Prostate gland (tissue), 2 donors: ENCODE data around the gene ZNF263. TPM values are rescaled to one million over a fixed set of nuclear protein-coding genes. Genes with fewer than 3 reads are reported as not detected.

Source experiments
- DNase-seq: peaks from one replicate; pipeline ENCODE4 v3.0.0-alpha.2; 2019; ENCODE audit warnings: low spot score
- H3K27ac ChIP-seq, 2 donors: fragments of 200-600 bp; sonication (generic); 2 replicates each; pipeline ENCODE4 v1.5.1; 2017 to 2019
- H3K27me3 ChIP-seq: fragments of 200-600 bp; sonication (generic); replicated peaks from 2 replicates; pipeline ENCODE4 v1.5.1; 2019; ENCODE audit not compliant: insufficient read depth
- H3K36me3 ChIP-seq, 2 donors: fragments of 200-600 bp; sonication (generic); 1 replicate in 1 of 2; 2 replicates in 1 of 2; pipeline versions ENCODE4 v1.5.1 to v1.8.1; 2017 to 2019
- H3K4me1 ChIP-seq: fragments of 200-600 bp; sonication (generic); replicated peaks from 2 replicates; pipeline ENCODE4 v1.5.1; 2019
- H3K4me3 ChIP-seq, 2 donors: fragments of 200-600 bp; sonication (generic); 2 replicates each; pipeline ENCODE4 v1.5.1; 2017 to 2019
- H3K9me3 ChIP-seq: fragments of 200-600 bp; sonication (generic); 2 replicates; pipeline ENCODE4 v1.5.1; 2017
- CTCF ChIP-seq, 4 experiments: fragments of 200-600 bp in 2 of 4; fragments of 450-650 bp in 2 of 4; sonication (generic) in 2 of 4; IDR thresholded peaks; 1 replicate in 3 of 4; 2 replicates in 1 of 4; pipeline ENCODE4 v1.5.1; 2016 to 2019; ENCODE audit warnings: antibody characterized with exemption in 4 of 4, mild to moderate bottlenecking in 2 of 4, moderate library complexity in 2 of 4
- POLR2A ChIP-seq: fragments of 450-650 bp; IDR thresholded peaks from one replicate; pipeline ENCODE4 v1.6.1; 2016; ENCODE audit warnings: antibody characterized with exemption, mild to moderate bottlenecking
- POLR2AphosphoS5 ChIP-seq: sonication (generic); formaldehyde crosslinking; IDR thresholded peaks from one replicate; pipeline ENCODE4 v1.6.1; 2017; ENCODE audit warnings: antibody characterized with exemption
- WGBS: methylation state at CpG from one replicate; pipeline ENCODE4 v1.1.5; 2018; 5-methylcytosine and 5-hydroxymethylcytosine counted together
- intact Hi-C: fragments of 100-400 bp; cut with DNase I; formaldehyde crosslinking; loops from one replicate; pipeline ENCODE4 v1.14.2; 2022
- total RNA-seq, 2 donors: library from RNA; depleted of rRNA; stranded (reverse); fragments of >200 nt; gene quantifications; one replicate each; pipeline ENCODE4 v1.1.0, GENCODE V29; 2016

Gene ZNF263
- total RNA-seq, result 10 to 100 TPM; 51.2 to 88.8 TPM

- Histone ChIP-seq H3K4me1 (peaks cover 9% of the 10 kb centered on the region), H3K4me3 (peak within 1 kb of the TSS; percentile 86 to 94), H3K27ac (peak within 1 kb of the TSS; percentile 98 to 99), H3K36me3 (peaks cover 6 to 12% of the 10 kb centered on the region in 2 donors), H3K9me3 (no peaks in the 10 kb centered on the region), H3K27me3 (no peaks in the 10 kb centered on the region)
- DNase-seq, result peak; percentile 97
- intact Hi-C loops, result loop anchor here (1.0 to 10.0 kb wide), 4 partner anchors 18 to 222 kb away; partner anchors contain the start of genes CLUAP1, TIGD7, ZNF200 and ZNF75A
- WGBS, result under 1% methylated on average over 44 of the region's 72 CpGs
- TF ChIP-seq POLR2AphosphoS5 (peak; percentile 98), CTCF (IDR thresholded peaks at IDR 0.05) (peak in 1 of 4 experiments; percentile 32), POLR2A (peak; percentile 49)
Observed at GRCh38 chr16:3282730-3283542, at the start of gene ZNF263. ZNF263 (plus strand) TSS chr16:3283491; CDS start chr16:3283819, 328 bp downstream.

DNA sequence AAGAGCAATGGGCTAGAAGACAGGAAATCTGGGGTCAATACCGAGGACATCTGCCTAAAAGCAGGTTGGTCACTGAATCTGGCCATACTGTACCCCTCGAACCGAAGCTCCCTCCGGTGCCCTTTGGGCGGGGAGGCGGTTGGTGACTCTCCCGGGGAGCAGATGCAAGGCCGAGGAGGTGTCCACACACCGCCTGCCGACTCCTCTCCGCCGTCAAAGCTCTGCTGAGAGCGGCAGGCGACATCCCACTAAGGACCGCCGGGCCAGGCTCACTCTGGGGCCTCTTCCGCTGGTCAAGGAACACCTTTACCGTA lies 48.8 kb upstream of the ZNF263 start:
- Histone ChIP-seq H3K27ac (peak overlapping the region; percentile 95 to 98), H3K27me3 (no peaks in the 10 kb centered on the region), H3K9me3 (no peaks in the 10 kb centered on the region), H3K4me3 (peak overlapping the region; percentile 59 to 92), H3K36me3 (peaks cover 9% of the 10 kb centered on the region in 2 donors), H3K4me1 (peaks cover 3% of the 10 kb centered on the region)
- intact Hi-C loops, result no loop called here
- WGBS, result 1% methylated on average over 18 of the region's 18 CpGs
- TF ChIP-seq CTCF (IDR thresholded peaks at IDR 0.05), result no peak
- TF ChIP-seq POLR2A, result no peak
- TF ChIP-seq POLR2AphosphoS5, result no peak
- no peak for DNase-seq

DNA sequence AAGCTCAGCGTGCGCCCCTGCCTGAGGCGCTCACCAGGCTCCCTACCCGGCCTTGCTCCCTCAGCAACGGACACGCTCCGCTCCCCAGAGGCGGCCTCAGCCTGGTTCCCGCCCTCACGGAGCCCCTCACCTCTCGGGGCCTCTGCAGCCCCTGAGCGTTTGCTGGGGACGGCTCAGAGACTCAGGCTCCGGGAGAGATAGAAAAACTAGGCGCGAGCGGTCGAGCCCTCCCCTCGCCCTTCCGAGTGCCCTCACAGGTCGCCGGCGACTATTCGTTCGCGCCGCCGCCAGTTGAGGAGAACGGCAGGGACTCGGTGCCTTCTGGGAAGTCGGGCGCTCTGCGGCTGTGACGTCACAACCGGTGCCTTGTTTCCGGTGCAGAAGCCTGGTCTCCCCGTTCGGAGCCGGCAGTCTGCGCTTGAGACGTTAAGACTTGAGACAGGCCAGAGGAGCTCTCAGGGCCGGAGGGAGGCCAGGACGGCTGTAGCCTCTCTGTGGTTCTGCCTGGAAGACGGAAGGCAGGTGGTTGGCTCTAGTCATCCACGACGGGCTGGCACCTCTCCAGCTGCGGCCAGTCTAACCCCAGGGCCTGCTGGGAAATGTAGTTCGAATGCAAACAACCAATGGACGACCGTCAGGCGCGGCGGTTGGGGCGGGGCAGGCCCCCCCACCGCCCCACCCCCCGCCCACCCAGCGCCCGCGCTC lies 48.3 kb upstream of the ZNF263 start, which contains the start of gene ZNF200:
Gene ZNF200 (minus strand): TSS at position 302 of the 705 bp plus-strand sequence. CDS start 1,403 bp downstream, outside the sequence.
- under 1% methylated on average over 46 of the region's 59 CpGs for WGBS
- DNase-seq, result peak; percentile 96
- intact Hi-C loops, result loop anchor here (1.0 kb wide), 1 partner anchor 47 kb away; no protein-coding TSS in a partner anchor

More for the DNA sequence above, 48.3 kb upstream of the ZNF263 start, which contains the start of gene ZNF200:
- Histone ChIP-seq H3K27ac (peak within 1 kb of the TSS; percentile 95 to 98), H3K27me3 (no peaks in the 10 kb centered on the region), H3K36me3 (peaks cover 9% of the 10 kb centered on the region in 2 donors), H3K9me3 (no peaks in the 10 kb centered on the region), H3K4me3 (peak within 1 kb of the TSS; percentile 59 to 92), H3K4me1 (peaks cover 3% of the 10 kb centered on the region)
- peak in 1 of 4 experiments; percentile 17 for TF ChIP-seq CTCF (IDR thresholded peaks at IDR 0.05)
- TF ChIP-seq POLR2AphosphoS5, result peak; percentile 97
- TF ChIP-seq POLR2A, result no peak
